Activated T-cell treated with anti-CD3 and anti-CD28 coated beads, Interleukin-2, amount 50 U/mL, for 24 hours (primary cell): ENCODE measurements around the gene CHRM4.

Experiments used
- DNase-seq: peaks from one replicate; pipeline ENCODE4 v3.0.0-alpha.2; 2020
- H3K27ac Mint-ChIP-seq: 2 replicates; pipeline ENCODE4 v1.8.0; 2020; ENCODE audit warnings: mild to moderate bottlenecking, mixed read lengths
- H3K27me3 Mint-ChIP-seq: 2 replicates; pipeline ENCODE4 v1.8.0; 2020; ENCODE audit warnings: mixed read lengths
- H3K36me3 Mint-ChIP-seq: 2 replicates; pipeline ENCODE4 v1.8.0; 2020; ENCODE audit warnings: low read depth, mixed read lengths
- H3K4me1 Mint-ChIP-seq: 2 replicates; pipeline ENCODE4 v1.8.0; 2020; ENCODE audit warnings: low read depth, mixed read lengths
- H3K4me3 Mint-ChIP-seq: 2 replicates; pipeline ENCODE4 v1.8.0; 2020; ENCODE audit warnings: mild to moderate bottlenecking, moderate library complexity, mixed read lengths
- H3K9me3 Mint-ChIP-seq: 2 replicates; pipeline ENCODE4 v1.8.0; 2020; ENCODE audit warnings: mixed read lengths

Gene CHRM4

GRCh38 chr11:46414879-46415278, 23.3 kb upstream of the CHRM4 start:
- peaks cover 71% of the 10 kb centered on the region for H3K36me3 Mint-ChIP-seq
- H3K27me3 Mint-ChIP-seq = no peaks in the 10 kb centered on the region
- H3K4me3 Mint-ChIP-seq = no peak overlapping the region
- DNase-seq = no peak
- peaks cover 24% of the 10 kb centered on the region for H3K4me1 Mint-ChIP-seq
- H3K27ac Mint-ChIP-seq = no peak overlapping the region
- H3K9me3 Mint-ChIP-seq = no peaks in the 10 kb centered on the region

GRCh38 chr11:46414466-46414796, 22.9 kb upstream of the CHRM4 start:
- Mint-ChIP-seq H3K27ac (no peak overlapping the region), H3K27me3 (no peaks in the 10 kb centered on the region), H3K4me1 (peaks cover 24% of the 10 kb centered on the region), H3K4me3 (no peak overlapping the region), H3K9me3 (no peaks in the 10 kb centered on the region), H3K36me3 (peaks cover 76% of the 10 kb centered on the region)
- DNase-seq = no peak

GRCh38 chr11:46413760-46414465, 22.3 kb upstream of the CHRM4 start:
- Mint-ChIP-seq H3K36me3 (peaks cover 78% of the 10 kb centered on the region), H3K4me1 (peaks cover 24% of the 10 kb centered on the region), H3K27me3 (no peaks in the 10 kb centered on the region), H3K4me3 (no peak overlapping the region), H3K27ac (no peak overlapping the region), H3K9me3 (no peaks in the 10 kb centered on the region)
- no peak for DNase-seq

- H3K36me3 Mint-ChIP-seq = peaks cover 72% of the 10 kb centered on the region
- no peak overlapping the region for H3K27ac Mint-ChIP-seq
- no peak overlapping the region for H3K4me3 Mint-ChIP-seq
- DNase-seq = no peak
- no peaks in the 10 kb centered on the region for H3K9me3 Mint-ChIP-seq
- H3K27me3 Mint-ChIP-seq = no peaks in the 10 kb centered on the region
- peaks cover 13% of the 10 kb centered on the region for H3K4me1 Mint-ChIP-seq
These were observed 18.4 kb upstream of the CHRM4 start for GRCh38 chr11:46410021-46410420.

- Mint-ChIP-seq H3K27me3 (no peaks in the 10 kb centered on the region), H3K36me3 (peaks cover 71% of the 10 kb centered on the region), H3K27ac (no peak overlapping the region), H3K4me1 (no peaks in the 10 kb centered on the region), H3K4me3 (no peak overlapping the region), H3K9me3 (no peaks in the 10 kb centered on the region)
- no peak for DNase-seq
These were observed 16.9 kb upstream of the CHRM4 start for GRCh38 chr11:46408407-46408986.

- H3K36me3 Mint-ChIP-seq = peaks cover 72% of the 10 kb centered on the region
- H3K27me3 Mint-ChIP-seq = no peaks in the 10 kb centered on the region
- H3K4me1 Mint-ChIP-seq = no peaks in the 10 kb centered on the region
- no peaks in the 10 kb centered on the region for H3K9me3 Mint-ChIP-seq
- no peak overlapping the region for H3K4me3 Mint-ChIP-seq
- no peak for DNase-seq
- H3K27ac Mint-ChIP-seq = no peak overlapping the region
These were observed 16.1 kb upstream of the CHRM4 start for GRCh38 chr11:46407635-46408034.

- peaks cover 73% of the 10 kb centered on the region for H3K36me3 Mint-ChIP-seq
- no peaks in the 10 kb centered on the region for H3K27me3 Mint-ChIP-seq
- no peaks in the 10 kb centered on the region for H3K9me3 Mint-ChIP-seq
- no peak for DNase-seq
- H3K4me3 Mint-ChIP-seq = no peak overlapping the region
- H3K27ac Mint-ChIP-seq = no peak overlapping the region
- no peaks in the 10 kb centered on the region for H3K4me1 Mint-ChIP-seq
These were observed 13.0 kb upstream of the CHRM4 start for GRCh38 chr11:46404476-46405017.

- H3K36me3 Mint-ChIP-seq = peaks cover 68% of the 10 kb centered on the region
- no peaks in the 10 kb centered on the region for H3K4me1 Mint-ChIP-seq
- H3K27me3 Mint-ChIP-seq = no peaks in the 10 kb centered on the region
- H3K4me3 Mint-ChIP-seq = no peak overlapping the region
- H3K27ac Mint-ChIP-seq = no peak overlapping the region
- no peaks in the 10 kb centered on the region for H3K9me3 Mint-ChIP-seq
- no peak for DNase-seq
These were observed 11.7 kb upstream of the CHRM4 start for GRCh38 chr11:46402957-46403902.

- Mint-ChIP-seq H3K27ac (no peak overlapping the region), H3K4me1 (peaks cover 9% of the 10 kb centered on the region), H3K9me3 (no peaks in the 10 kb centered on the region), H3K36me3 (peaks cover 46% of the 10 kb centered on the region), H3K4me3 (no peak overlapping the region), H3K27me3 (peaks cover 15% of the 10 kb centered on the region)
- DNase-seq = no peak
These were observed 6.0 kb upstream of the CHRM4 start for GRCh38 chr11:46397526-46397925.

- no peaks in the 10 kb centered on the region for H3K9me3 Mint-ChIP-seq
- no peak overlapping the region for H3K27ac Mint-ChIP-seq
- no peak for DNase-seq
- H3K4me3 Mint-ChIP-seq = no peak overlapping the region
- H3K27me3 Mint-ChIP-seq = peaks cover 39% of the 10 kb centered on the region
- H3K4me1 Mint-ChIP-seq = peaks cover 22% of the 10 kb centered on the region
- H3K36me3 Mint-ChIP-seq = peaks cover 27% of the 10 kb centered on the region
These were observed 2.2 kb upstream of the CHRM4 start for GRCh38 chr11:46393759-46394158.

GRCh38 chr11:46393231-46393616, 1.6 kb upstream of the CHRM4 start:
- no peak for DNase-seq
- Mint-ChIP-seq H3K27ac (no peak overlapping the region), H3K36me3 (peaks cover 22% of the 10 kb centered on the region), H3K27me3 (peaks cover 45% of the 10 kb centered on the region), H3K4me3 (peak overlapping the region; percentile 74), H3K9me3 (no peaks in the 10 kb centered on the region), H3K4me1 (peaks cover 26% of the 10 kb centered on the region)

- Mint-ChIP-seq H3K36me3 (peaks cover 16% of the 10 kb centered on the region), H3K9me3 (no peaks in the 10 kb centered on the region), H3K27ac (no peak overlapping the region), H3K27me3 (peaks cover 50% of the 10 kb centered on the region), H3K4me3 (peak overlapping the region; percentile 74), H3K4me1 (peaks cover 30% of the 10 kb centered on the region)
- peak; percentile 85 for DNase-seq
These were observed 1.1 kb upstream of the CHRM4 start for GRCh38 chr11:46392421-46393230.

- H3K27ac Mint-ChIP-seq = no peak overlapping the region
- DNase-seq = peak; percentile 36
- peaks cover 37% of the 10 kb centered on the region for H3K4me1 Mint-ChIP-seq
- H3K27me3 Mint-ChIP-seq = peaks cover 64% of the 10 kb centered on the region
- H3K4me3 Mint-ChIP-seq = no peak overlapping the region
- no peaks in the 10 kb centered on the region for H3K9me3 Mint-ChIP-seq
- peaks cover 2% of the 10 kb centered on the region for H3K36me3 Mint-ChIP-seq
These were observed 394 bp downstream of the CHRM4 start for GRCh38 chr11:46391186-46391577.
